GM19455 (cell line): ENCODE measurements around the gene ACTN4.
"Not testable (repeated sequence)": the region's sequence is repeated elsewhere in the genome, so short reads cannot be mapped to it uniquely, and the experiment has no call there.

Experiments used
- ATAC-seq: cut with Tn5 transposase; IDR thresholded peaks from one replicate; pipeline ENCODE4 v1.9.1; 2021; ENCODE audit not compliant: unreplicated experiment

Gene ACTN4

GRCh38 chr19:38735257-38735686 lies 87.8 kb downstream of the ACTN4 start:
- no peak for ATAC-seq

- ATAC-seq: no peak
Measured at GRCh38 chr19:38736036-38736412, 88.6 kb downstream of the ACTN4 start.

GRCh38 chr19:38736413-38737280 lies 89.2 kb downstream of the ACTN4 start:
- no peak for ATAC-seq

- no peak for ATAC-seq
Measured at GRCh38 chr19:38737281-38737865, 89.9 kb downstream of the ACTN4 start.

GRCh38 chr19:38737921-38738737 lies 90.7 kb downstream of the ACTN4 start:
- ATAC-seq: no peak

GRCh38 chr19:38739440-38740256 lies 92.2 kb downstream of the ACTN4 start:
- no peak for ATAC-seq

GRCh38 chr19:38740257-38740592 lies 92.8 kb downstream of the ACTN4 start:
- ATAC-seq: no peak

- no peak for ATAC-seq
Measured at GRCh38 chr19:38740932-38741331, 93.5 kb downstream of the ACTN4 start.

GRCh38 chr19:38741670-38742069 lies 94.2 kb downstream of the ACTN4 start:
- no peak for ATAC-seq

GRCh38 chr19:38742296-38742695 lies 94.8 kb downstream of the ACTN4 start:
- ATAC-seq: no peak

- ATAC-seq: no peak
Measured at GRCh38 chr19:38742906-38743305, 95.5 kb downstream of the ACTN4 start.

- no peak for ATAC-seq
Measured at GRCh38 chr19:38743394-38744297, 96.2 kb downstream of the ACTN4 start.

- no peak for ATAC-seq
Measured at GRCh38 chr19:38744298-38744681, 96.8 kb downstream of the ACTN4 start, which contains the start of gene CAPN12. CAPN12 (minus strand) TSS chr19:38744474; CDS start chr19:38744165, 309 bp downstream.

- no peak for ATAC-seq
Measured at GRCh38 chr19:38744874-38745273, 97.4 kb downstream of the ACTN4 start.

GRCh38 chr19:38745316-38745715 lies 97.9 kb downstream of the ACTN4 start:
- no peak for ATAC-seq

- ATAC-seq: not testable (repeated sequence)
Measured at GRCh38 chr19:38753783-38754182, 106.3 kb downstream of the ACTN4 start.

- ATAC-seq: not testable (repeated sequence)
Measured at GRCh38 chr19:38754196-38754595, 106.7 kb downstream of the ACTN4 start.

- ATAC-seq: no peak
Measured at GRCh38 chr19:38759590-38760003, 112.1 kb downstream of the ACTN4 start.

GRCh38 chr19:38760805-38761517 lies 113.5 kb downstream of the ACTN4 start:
- not testable (repeated sequence) for ATAC-seq
